HCT116 (cell line): ENCODE results near the gene LRIG1. TPM values are rescaled to one million over a fixed set of nuclear protein-coding genes. Genes with fewer than 3 reads are reported as not detected.

Experiments
- ATAC-seq: fragments of 200-7000 bp; cut with Tn5 transposase; 2 replicates; pipeline ENCODE4 v1.9.1; 2020; ENCODE audit warnings: mild to moderate bottlenecking, moderate library complexity
- BruUV-seq: library from RNA; stranded (reverse); fragments of 400-500 nt; replicated peaks from 2 replicates; lab custom pipeline; 2021; lab: Mats Ljungman, UMichigan
- CTCF ChIA-PET: fragments of 300-600 bp; sonication (Branson Sonifier 250); formaldehyde crosslinking; loops from one replicate; lab custom pipeline; 2021; ENCODE audit warnings: antibody characterized with exemption; lab: Charles Lee
- POLR2A ChIA-PET: fragments of 300-600, 350-600 bp; sonication (Branson Sonifier 250); formaldehyde crosslinking; loops from one replicate; lab custom pipeline; 2021; ENCODE audit warnings: antibody characterized with exemption; lab: Charles Lee
- RAD21 ChIA-PET, 2 experiments: fragments of 300-600 bp; sonication (Branson Sonifier 250); formaldehyde crosslinking; loops; one replicate each; lab custom pipeline; 2023; ENCODE audit warnings: low total read pairs in 2 of 2; ENCODE audit not compliant: uncharacterized antibody in 2 of 2, unreplicated experiment in 2 of 2, low non-redundant PET in 1 of 2; lab: Charles Lee
- DNase-seq: peaks from one replicate; pipeline ENCODE4 v3.0.0-alpha.2; 2010; ENCODE audit warnings: low read depth, low spot score
- H2AFZ ChIP-seq: fragments of 200-600 bp; shearing (Covaris generic), sonication (generic); 2 replicates; pipeline ENCODE4 v1.6.1; 2017; ENCODE audit warnings: low read depth, mixed run types, mixed read lengths, antibody characterized with exemption, low read length; ENCODE audit not compliant: poor library complexity, severe bottlenecking
- H3K27ac ChIP-seq: 2 replicates; pipeline ENCODE4 v1.5.1; 2012; ENCODE audit warnings: low read depth, low read length
- H3K27me3 ChIP-seq: fragments of 200-600 bp; sonication (generic); 2 replicates; pipeline ENCODE4 v1.6.1; 2016; ENCODE audit warnings: mixed run types, low read length, mixed read lengths; ENCODE audit not compliant: insufficient read depth
- H3K36me3 ChIP-seq, 2 experiments: fragments of 200-500 bp in 1 of 2; fragments of 200-600 bp in 1 of 2; sonication (Bioruptor generic) in 1 of 2; sonication (generic) in 1 of 2; 2 replicates each; pipeline versions ENCODE4 v1.5.1 to v1.6.1; 2014 to 2016; ENCODE audit warnings: low read length in 2 of 2, inconsistent platforms in 1 of 2, mixed read lengths in 1 of 2, mixed run types in 1 of 2; ENCODE audit not compliant: insufficient read depth in 2 of 2, control insufficient read depth in 1 of 2
- H3K4me1 ChIP-seq, 2 experiments: fragments of 200-600 bp in 1 of 2; sonication (generic) in 1 of 2; 2 replicates each; pipeline versions ENCODE4 v1.5.1 to v1.6.1; 2012 to 2017; ENCODE audit warnings: low read length in 2 of 2, inconsistent platforms in 1 of 2, mild to moderate bottlenecking in 1 of 2, mixed read lengths in 1 of 2, mixed run types in 1 of 2, moderate library complexity in 1 of 2; ENCODE audit not compliant: insufficient read depth in 2 of 2, control insufficient read depth in 1 of 2
- H3K4me2 ChIP-seq: fragments of 200-600 bp; sonication (generic); 2 replicates; pipeline ENCODE4 v1.6.1; 2017; ENCODE audit warnings: mixed run types, low read length, mixed read lengths
- H3K4me3 ChIP-seq, 2 experiments: fragments of 200-600 bp in 1 of 2; sonication (generic) in 1 of 2; replicated peaks in 1 of 2; 2 replicates each; pipeline ENCODE4 v1.5.1; 2011 to 2016; ENCODE audit warnings: low read length in 2 of 2, control low read depth in 1 of 2, low read depth in 1 of 2, mild to moderate bottlenecking in 1 of 2, mixed read lengths in 1 of 2, mixed run types in 1 of 2
- H3K79me2 ChIP-seq: fragments of 200-600 bp; sonication (generic); 2 replicates; pipeline ENCODE4 v1.6.1; 2017; ENCODE audit warnings: mild to moderate bottlenecking, mixed run types, low read length, moderate library complexity, mixed read lengths; ENCODE audit not compliant: insufficient read depth
- H3K9ac ChIP-seq: fragments of 200-600 bp; sonication (generic); 2 replicates; pipeline ENCODE4 v1.6.1; 2016; ENCODE audit warnings: low read length, mixed read lengths
- H3K9me2 ChIP-seq: fragments of 200-600 bp; sonication (generic), shearing (Covaris generic); 2 replicates; pipeline ENCODE4 v1.6.1; 2017; ENCODE audit warnings: mixed run types, mild to moderate bottlenecking, moderate library complexity; ENCODE audit not compliant: insufficient read depth
- H3K9me3 ChIP-seq, 2 experiments: fragments of 200-500 bp in 1 of 2; fragments of 200-600 bp in 1 of 2; sonication (Bioruptor generic) in 1 of 2; sonication (generic) in 1 of 2; 2 replicates each; pipeline ENCODE4 v1.6.1; 2014 to 2017; ENCODE audit warnings: low read length in 2 of 2, mixed read lengths in 2 of 2, inconsistent platforms in 1 of 2, low read depth in 1 of 2, mild to moderate bottlenecking in 1 of 2, mixed run types in 1 of 2, moderate library complexity in 1 of 2; ENCODE audit not compliant: control insufficient read depth in 1 of 2, insufficient read depth in 1 of 2
- H4K20me1 ChIP-seq: fragments of 200-600 bp; sonication (generic), shearing (Covaris generic); 2 replicates; pipeline ENCODE4 v1.6.1; 2017; ENCODE audit warnings: mixed run types, mild to moderate bottlenecking, moderate library complexity; ENCODE audit not compliant: insufficient read depth
- CBX3 ChIP-seq: IDR thresholded peaks from 2 replicates; pipeline ENCODE4 v1.6.1; 2012; ENCODE audit warnings: low read depth
- CEBPB ChIP-seq: IDR thresholded peaks from 2 replicates; pipeline ENCODE4 v1.6.1; 2012; ENCODE audit warnings: low read depth
- EZH2 ChIP-seq: fragments of 200-600 bp; sonication (generic); IDR thresholded peaks from 2 replicates; pipeline ENCODE4 v1.6.1; 2017; ENCODE audit warnings: antibody characterized with exemption, mixed run types
- EZH2phosphoT487 ChIP-seq: fragments of 200-600 bp; IDR thresholded peaks from 2 replicates; pipeline ENCODE4 v1.6.1; 2018; ENCODE audit warnings: antibody characterized with exemption, borderline replicate concordance
- FOSL1 ChIP-seq: IDR thresholded peaks from 2 replicates; pipeline ENCODE4 v1.6.1; 2012; ENCODE audit warnings: low read depth
- JUND ChIP-seq: IDR thresholded peaks from 2 replicates; pipeline ENCODE4 v1.6.1; 2012
- MAX ChIP-seq: IDR thresholded peaks from 2 replicates; pipeline ENCODE4 v1.6.1; 2012
- POLR2A ChIP-seq: IDR thresholded peaks from 2 replicates; pipeline ENCODE4 v1.7.0; 2011; ENCODE audit warnings: borderline replicate concordance; ENCODE audit not compliant: insufficient read depth, insufficient read length; ENCODE audit errors: extremely low read depth
- POLR2AphosphoS5 ChIP-seq: IDR thresholded peaks from 2 replicates; pipeline ENCODE4 v1.6.1; 2011; ENCODE audit warnings: mild to moderate bottlenecking, low read depth, low read length, moderate library complexity
- RAD21 ChIP-seq: IDR thresholded peaks from 2 replicates; pipeline ENCODE4 v1.6.1; 2012; ENCODE audit warnings: low read depth, mild to moderate bottlenecking
- SIN3A ChIP-seq: IDR thresholded peaks from 2 replicates; pipeline ENCODE4 v1.6.1; 2012; ENCODE audit warnings: low read depth
- SP1 ChIP-seq: IDR thresholded peaks from 2 replicates; pipeline ENCODE4 v1.6.1; 2012; ENCODE audit warnings: low read depth
- SRF ChIP-seq: IDR thresholded peaks from 2 replicates; pipeline ENCODE4 v1.6.1; 2012; ENCODE audit warnings: low read depth
- YY1 ChIP-seq: IDR thresholded peaks from 2 replicates; pipeline ENCODE4 v1.6.1; 2011; ENCODE audit warnings: low read length, low read depth, moderate library complexity, mild to moderate bottlenecking; ENCODE audit not compliant: insufficient replicate concordance; ENCODE audit errors: extremely low read depth
- ZBTB33 ChIP-seq: IDR thresholded peaks from 2 replicates; pipeline ENCODE4 v1.6.1; 2011; ENCODE audit warnings: mild to moderate bottlenecking, low read length, moderate library complexity; ENCODE audit not compliant: insufficient replicate concordance; ENCODE audit errors: extremely low read depth
- ZFX ChIP-seq: fragments of 450-650 bp; IDR thresholded peaks from 2 replicates; pipeline ENCODE4 v1.6.1; 2017
- intact Hi-C: fragments of 100-400 bp; cut with micrococcal nuclease; formaldehyde crosslinking; loops from 2 replicates; pipeline ENCODE4 v1.10.0; 2022
- total RNA-seq: library from RNA; stranded (reverse); gene quantifications from one replicate; pipeline ENCODE4 v1.2.1, GENCODE V29; 2021; ENCODE audit not compliant: unreplicated experiment

LRIG1 gene
- total RNA-seq, 1 experiment from 2014 or later, result 3.1 TPM

DNA sequence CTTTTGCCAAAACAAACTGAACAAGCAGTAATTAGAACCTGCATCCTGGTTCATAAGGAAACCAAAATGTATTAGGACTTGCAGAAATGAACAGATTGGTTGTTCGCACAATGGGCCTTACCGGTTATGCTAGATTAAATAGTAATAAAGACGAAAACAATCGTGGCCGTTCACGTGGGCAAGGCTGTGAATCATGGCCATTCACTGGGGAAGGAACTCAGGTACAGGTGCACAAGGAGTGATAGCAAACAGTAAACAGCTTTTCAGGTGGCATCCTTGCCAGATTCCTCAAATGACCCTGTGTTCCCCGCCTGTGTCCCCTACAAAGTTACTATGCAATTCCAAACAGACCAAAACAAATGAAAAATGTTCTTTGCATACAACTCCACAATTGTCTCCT is 8.2 kb downstream of the LRIG1 start:
- ATAC-seq (no peak), DNase-seq (no peak)
- Histone ChIP-seq H3K36me3 (no peaks in the 10 kb centered on the region), H3K9me2 (no peaks in the 10 kb centered on the region), H3K9me3 (no peaks in the 10 kb centered on the region), H3K79me2 (no peaks in the 10 kb centered on the region), H2AFZ (no peak overlapping the region), H3K27ac (no peak overlapping the region), H3K4me1 (no peaks in the 10 kb centered on the region), H3K4me2 (no peak overlapping the region), H4K20me1 (no peaks in the 10 kb centered on the region), H3K27me3 (peaks cover 29% of the 10 kb centered on the region), H3K9ac (no peak overlapping the region), H3K4me3 (no peak overlapping the region)
- ChIA-PET POLR2A (no interaction called here), RAD21 (no interaction called here), CTCF (no interaction called here)
- BruUV-seq, result no TSS peak
- no peak for TF ChIP-seq EZH2
- no peak for TF ChIP-seq EZH2phosphoT487
- no peak for TF ChIP-seq ZBTB33
- no peak for TF ChIP-seq SP1
- TF ChIP-seq CEBPB, result no peak
- TF ChIP-seq FOSL1, result no peak
- TF ChIP-seq SRF, result no peak
- no peak for TF ChIP-seq JUND
- TF ChIP-seq CBX3, result no peak
- no peak for TF ChIP-seq RAD21
- TF ChIP-seq POLR2A, result no peak
- TF ChIP-seq MAX, result no peak
- no peak for TF ChIP-seq SIN3A
- TF ChIP-seq ZFX, result no peak
- TF ChIP-seq YY1, result no peak
- no peak for TF ChIP-seq POLR2AphosphoS5
- intact Hi-C loops, result no loop called here
